ENCODE data around the gene EPHB1.

The EPHB1 gene

DNA sequence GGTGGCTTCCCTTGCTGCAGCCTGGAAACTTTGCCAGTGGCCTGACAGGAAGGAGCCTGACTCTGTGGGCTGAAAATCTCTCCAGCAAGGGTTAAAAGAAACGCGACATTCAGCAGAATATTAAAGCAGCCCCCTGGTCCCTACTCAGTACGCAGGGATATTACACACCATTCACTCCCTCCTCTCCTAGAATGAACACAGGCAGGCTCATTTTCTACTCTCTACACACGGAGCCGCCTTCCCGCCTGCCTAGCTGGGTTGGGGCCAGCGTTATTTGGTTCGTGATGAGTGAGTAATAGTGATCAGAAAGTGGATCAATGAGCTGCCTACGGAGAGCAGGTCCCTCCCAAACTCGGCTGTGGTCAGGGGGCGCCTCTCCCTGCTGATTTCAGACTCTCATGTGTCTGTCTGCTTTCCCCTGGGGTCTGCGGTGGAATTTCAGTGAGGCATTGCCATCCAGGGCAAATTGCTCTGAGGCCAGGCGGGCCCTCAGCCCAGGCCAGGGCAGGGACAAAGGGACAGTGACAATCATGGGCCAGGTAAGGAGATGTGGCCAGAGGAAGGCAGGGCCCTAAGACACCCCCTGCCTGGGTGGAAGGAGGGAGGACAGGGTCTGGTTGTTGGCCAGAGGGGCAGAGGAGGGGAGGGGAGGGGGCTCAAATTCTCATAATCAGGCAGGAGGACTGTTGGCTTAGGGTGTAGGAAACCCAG, 2.8 kb downstream of the EPHB1 start:
- no peak overlapping the region for H3K4me3 ChIP-seq (ENCODE audit: low read depth, low read length)
- no peak for DNase-seq (ENCODE audit: low read depth)
- TF ChIP-seq CTCF (IDR thresholded peaks at IDR 0.05; ENCODE audit: low read depth, low read length, missing control alignments), result no peak
- in situ Hi-C loops (cut with HindIII; ENCODE audit: low sequenced_read_pairs), result no loop called here

DNA sequence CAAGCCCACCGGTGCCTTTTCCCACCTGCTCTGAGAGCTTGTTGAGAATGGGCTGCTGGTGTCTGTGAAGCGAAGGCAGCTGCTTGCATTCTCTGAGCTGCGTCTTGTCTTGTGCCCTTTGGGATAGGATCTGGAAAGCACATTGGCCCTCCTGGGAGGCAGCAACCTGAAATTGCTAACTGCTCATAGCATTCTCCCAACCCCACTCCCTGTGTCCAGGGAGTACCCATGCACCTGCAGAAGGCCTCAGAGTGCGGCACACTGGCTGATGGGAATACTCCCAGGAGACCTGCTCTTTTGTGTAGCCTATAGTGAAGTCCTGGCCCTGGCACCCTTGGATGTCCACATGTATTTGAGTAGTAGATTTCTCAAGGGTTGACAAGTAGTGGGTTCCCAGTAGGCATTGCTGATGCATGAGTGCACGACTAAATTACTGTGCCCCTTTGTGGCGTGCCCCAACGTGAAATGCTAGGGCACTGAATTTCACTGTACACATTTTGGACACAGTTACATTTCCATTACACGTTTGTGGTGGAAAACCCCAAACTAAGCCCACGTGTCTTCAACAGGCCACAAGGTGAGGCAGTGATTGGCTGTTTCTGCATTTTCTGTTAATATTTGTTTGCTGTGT, 3.7 kb downstream of the EPHB1 start:
- in situ Hi-C loops (cut with HindIII; ENCODE audit: low sequenced_read_pairs), result no loop called here
- TF ChIP-seq CTCF (IDR thresholded peaks at IDR 0.05; ENCODE audit: low read depth, low read length, missing control alignments), result no peak
- no peak for DNase-seq (ENCODE audit: low read depth)
- no peak overlapping the region for H3K4me3 ChIP-seq (ENCODE audit: low read depth, low read length)

DNA sequence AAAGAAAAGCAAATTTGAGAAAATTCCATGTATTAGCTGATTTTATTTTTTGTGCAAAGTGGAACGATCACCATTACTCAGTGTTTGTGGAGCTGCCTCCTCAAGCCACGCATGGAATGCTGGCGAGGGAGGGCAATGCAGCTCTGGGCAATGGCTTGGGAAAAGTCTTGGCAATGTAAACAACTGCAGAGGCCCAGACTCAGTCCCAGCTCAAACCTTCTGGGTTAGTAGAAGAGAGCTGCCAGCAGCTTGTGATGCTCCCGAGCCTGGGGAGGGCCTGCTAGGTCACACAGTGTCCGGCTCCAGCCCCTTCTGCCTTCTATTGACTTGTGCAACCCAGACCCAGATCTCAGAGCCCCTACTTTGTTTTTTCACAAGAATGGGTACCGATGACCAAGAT, 4.3 kb downstream of the EPHB1 start:
- no peak for TF ChIP-seq CTCF (IDR thresholded peaks at IDR 0.05; ENCODE audit: low read depth, low read length, missing control alignments)
- in situ Hi-C loops (cut with HindIII; ENCODE audit: low sequenced_read_pairs), result no loop called here
- DNase-seq (ENCODE audit: low read depth), result no peak
- no peak overlapping the region for H3K4me3 ChIP-seq (ENCODE audit: low read depth, low read length)

- in situ Hi-C loops (cut with HindIII; ENCODE audit: low sequenced_read_pairs), result no loop called here
- no peak for TF ChIP-seq CTCF (IDR thresholded peaks at IDR 0.05; ENCODE audit: low read depth, low read length, missing control alignments)
- no peak for DNase-seq (ENCODE audit: low read depth)
- H3K4me3 ChIP-seq (ENCODE audit: low read depth, low read length), result no peak overlapping the region
Measured at GRCh38 chr3:134801204-134801958, 6.3 kb downstream of the EPHB1 start.

GRCh38 chr3:134802428-134803050, 7.5 kb downstream of the EPHB1 start:
- TF ChIP-seq CTCF (IDR thresholded peaks at IDR 0.05; ENCODE audit: low read depth, low read length, missing control alignments), result no peak
- H3K4me3 ChIP-seq (ENCODE audit: low read depth, low read length), result no peak overlapping the region
- in situ Hi-C loops (cut with HindIII; ENCODE audit: low sequenced_read_pairs), result no loop called here
- no peak for DNase-seq (ENCODE audit: low read depth)

GRCh38 chr3:134803051-134803505, 8.0 kb downstream of the EPHB1 start:
- no peak overlapping the region for H3K4me3 ChIP-seq (ENCODE audit: low read depth, low read length)
- no peak for TF ChIP-seq CTCF (IDR thresholded peaks at IDR 0.05; ENCODE audit: low read depth, low read length, missing control alignments)
- no peak for DNase-seq (ENCODE audit: low read depth)
- in situ Hi-C loops (cut with HindIII; ENCODE audit: low sequenced_read_pairs), result no loop called here
